IPS-18a (cell line): Measurements from ENCODE around the gene F5.
"Not testable (repeated sequence)": the region's sequence is repeated elsewhere in the genome, so short reads cannot be mapped to it uniquely, and the experiment has no call there.

ENCODE experiments used
- H3K27ac ChIP-seq: one replicate; pipeline ENCODE4 v1.5.1; 2013; ENCODE audit warnings: low read length
- H3K27me3 ChIP-seq: one replicate; pipeline ENCODE4 v1.6.1; 2013; ENCODE audit warnings: mild to moderate bottlenecking, low read length; ENCODE audit not compliant: control insufficient read depth, insufficient read depth
- H3K36me3 ChIP-seq: one replicate; pipeline ENCODE4 v1.6.1; 2013; ENCODE audit warnings: low read depth, low read length; ENCODE audit not compliant: control insufficient read depth
- H3K4me1 ChIP-seq: one replicate; pipeline ENCODE4 v1.6.1; 2013; ENCODE audit warnings: low read depth, low read length; ENCODE audit not compliant: control insufficient read depth
- H3K4me3 ChIP-seq: one replicate; pipeline ENCODE4 v1.5.1; 2013; ENCODE audit warnings: low read length
- H3K9ac ChIP-seq: one replicate; pipeline ENCODE4 v1.6.1; 2013; ENCODE audit warnings: mild to moderate bottlenecking, low read length, moderate library complexity
- H3K9me3 ChIP-seq: one replicate; pipeline ENCODE4 v1.6.1; 2013; ENCODE audit warnings: low read depth, low read length; ENCODE audit not compliant: control insufficient read depth

The F5 gene

GRCh38 chr1:169563650-169564049, 22.6 kb downstream of the F5 start:
- Histone ChIP-seq H3K27me3 (no peaks in the 10 kb centered on the region), H3K4me3 (no peak overlapping the region), H3K27ac (no peak overlapping the region), H3K9ac (no peak overlapping the region), H3K4me1 (no peaks in the 10 kb centered on the region), H3K9me3 (no peaks in the 10 kb centered on the region), H3K36me3 (no peaks in the 10 kb centered on the region)

- H3K4me3 ChIP-seq, result no peak overlapping the region
- no peaks in the 10 kb centered on the region for H3K9me3 ChIP-seq
- no peaks in the 10 kb centered on the region for H3K27me3 ChIP-seq
- H3K36me3 ChIP-seq, result no peaks in the 10 kb centered on the region
- no peaks in the 10 kb centered on the region for H3K4me1 ChIP-seq
- H3K9ac ChIP-seq, result no peak overlapping the region
- no peak overlapping the region for H3K27ac ChIP-seq
These were observed 23.2 kb downstream of the F5 start for GRCh38 chr1:169563019-169563615.

GRCh38 chr1:169561692-169562091, 24.6 kb downstream of the F5 start:
- Histone ChIP-seq H3K9me3 (no peaks in the 10 kb centered on the region), H3K27ac (no peak overlapping the region), H3K27me3 (no peaks in the 10 kb centered on the region), H3K9ac (no peak overlapping the region), H3K4me1 (peaks cover 3% of the 10 kb centered on the region), H3K36me3 (no peaks in the 10 kb centered on the region), H3K4me3 (no peak overlapping the region)

GRCh38 chr1:169557131-169557530, 29.1 kb downstream of the F5 start:
- H3K4me1 ChIP-seq, result peaks cover 3% of the 10 kb centered on the region
- H3K9me3 ChIP-seq, result no peaks in the 10 kb centered on the region
- no peak overlapping the region for H3K4me3 ChIP-seq
- no peaks in the 10 kb centered on the region for H3K27me3 ChIP-seq
- H3K27ac ChIP-seq, result no peak overlapping the region
- H3K9ac ChIP-seq, result no peak overlapping the region
- H3K36me3 ChIP-seq, result no peaks in the 10 kb centered on the region

- no peaks in the 10 kb centered on the region for H3K9me3 ChIP-seq
- H3K36me3 ChIP-seq, result no peaks in the 10 kb centered on the region
- H3K27ac ChIP-seq, result no peak overlapping the region
- H3K9ac ChIP-seq, result no peak overlapping the region
- H3K4me3 ChIP-seq, result no peak overlapping the region
- H3K4me1 ChIP-seq, result no peaks in the 10 kb centered on the region
- no peaks in the 10 kb centered on the region for H3K27me3 ChIP-seq
These were observed 36.0 kb downstream of the F5 start for GRCh38 chr1:169550294-169550693.

- Histone ChIP-seq H3K9me3 (no peaks in the 10 kb centered on the region), H3K9ac (no peak overlapping the region), H3K27me3 (no peaks in the 10 kb centered on the region), H3K27ac (no peak overlapping the region), H3K36me3 (no peaks in the 10 kb centered on the region), H3K4me1 (no peaks in the 10 kb centered on the region), H3K4me3 (no peak overlapping the region)
These were observed 38.0 kb downstream of the F5 start for GRCh38 chr1:169548282-169548681.

- no peak overlapping the region for H3K27ac ChIP-seq
- no peak overlapping the region for H3K4me3 ChIP-seq
- H3K36me3 ChIP-seq, result no peaks in the 10 kb centered on the region
These were observed 39.9 kb downstream of the F5 start for GRCh38 chr1:169546087-169546995.

GRCh38 chr1:169545472-169545871, 40.8 kb downstream of the F5 start:
- no peak overlapping the region for H3K4me3 ChIP-seq
- no peaks in the 10 kb centered on the region for H3K27me3 ChIP-seq
- H3K9me3 ChIP-seq, result no peaks in the 10 kb centered on the region
- H3K27ac ChIP-seq, result no peak overlapping the region
- H3K4me1 ChIP-seq, result no peaks in the 10 kb centered on the region
- no peak overlapping the region for H3K9ac ChIP-seq
- H3K36me3 ChIP-seq, result no peaks in the 10 kb centered on the region

More at GRCh38 chr1:169546087-169546995, 39.9 kb downstream of the F5 start:
- no peaks in the 10 kb centered on the region for H3K4me1 ChIP-seq
- no peaks in the 10 kb centered on the region for H3K27me3 ChIP-seq
- H3K9me3 ChIP-seq, result no peaks in the 10 kb centered on the region
- no peak overlapping the region for H3K9ac ChIP-seq

- Histone ChIP-seq H3K4me1 (no peaks in the 10 kb centered on the region), H3K27me3 (no peaks in the 10 kb centered on the region), H3K36me3 (no peaks in the 10 kb centered on the region), H3K9me3 (no peaks in the 10 kb centered on the region), H3K9ac (no peak overlapping the region), H3K4me3 (no peak overlapping the region), H3K27ac (no peak overlapping the region)
These were observed 47.0 kb downstream of the F5 start for GRCh38 chr1:169538998-169539871.

GRCh38 chr1:169534653-169535052, 51.6 kb downstream of the F5 start:
- Histone ChIP-seq H3K9ac (no peak overlapping the region), H3K9me3 (no peaks in the 10 kb centered on the region), H3K27me3 (no peaks in the 10 kb centered on the region), H3K4me1 (peaks cover 6% of the 10 kb centered on the region), H3K4me3 (no peak overlapping the region), H3K36me3 (no peaks in the 10 kb centered on the region), H3K27ac (no peak overlapping the region)

GRCh38 chr1:169533528-169534190, 52.6 kb downstream of the F5 start:
- H3K36me3 ChIP-seq, H3K4me3 ChIP-seq, H3K9me3 ChIP-seq, H3K27me3 ChIP-seq, H3K27ac ChIP-seq, H3K9ac ChIP-seq: not testable (repeated sequence)
- H3K4me1 ChIP-seq, result peaks cover 16% of the 10 kb centered on the region
